ENCODE measurements around the gene AASDH.

The AASDH gene

GRCh38 chr4:56315543-56315942 is 71.7 kb downstream of the AASDH start:
- no peak for DNase-seq (ENCODE audit: low read depth)

GRCh38 chr4:56315041-56315440 is 72.2 kb downstream of the AASDH start:
- no peak for DNase-seq (ENCODE audit: low read depth)

GRCh38 chr4:56314207-56314915 is 72.9 kb downstream of the AASDH start:
- DNase-seq (ENCODE audit: low read depth) = no peak

- no peak for DNase-seq (ENCODE audit: low read depth)
Measured at GRCh38 chr4:56313132-56313531, 74.2 kb downstream of the AASDH start.

GRCh38 chr4:56311299-56311975 is 75.9 kb downstream of the AASDH start:
- DNase-seq (ENCODE audit: low read depth) = no peak

- no peak for DNase-seq (ENCODE audit: low read depth)
Measured at GRCh38 chr4:56310401-56311125, 76.7 kb downstream of the AASDH start.

GRCh38 chr4:56308384-56308783 is 78.9 kb downstream of the AASDH start:
- DNase-seq (ENCODE audit: low read depth) = no peak

- DNase-seq (ENCODE audit: low read depth) = no peak
Measured at GRCh38 chr4:56307423-56307822, 79.9 kb downstream of the AASDH start.

GRCh38 chr4:56305390-56305789 is 81.9 kb downstream of the AASDH start:
- DNase-seq (ENCODE audit: low read depth) = no peak

- no peak for DNase-seq (ENCODE audit: low read depth)
Measured at GRCh38 chr4:56303921-56304320, 83.4 kb downstream of the AASDH start.

- no peak for DNase-seq (ENCODE audit: low read depth)
Measured at GRCh38 chr4:56302760-56303159, 84.5 kb downstream of the AASDH start.

GRCh38 chr4:56301997-56302496 is 85.2 kb downstream of the AASDH start:
- no peak for DNase-seq (ENCODE audit: low read depth)

GRCh38 chr4:56301181-56301996 is 85.9 kb downstream of the AASDH start:
- DNase-seq (ENCODE audit: low read depth) = peak; percentile 70

GRCh38 chr4:56298236-56298635 is 89.1 kb downstream of the AASDH start:
- DNase-seq (ENCODE audit: low read depth) = no peak

GRCh38 chr4:56297776-56298175 is 89.5 kb downstream of the AASDH start:
- DNase-seq (ENCODE audit: low read depth) = no peak

GRCh38 chr4:56296526-56296925 is 90.8 kb downstream of the AASDH start:
- DNase-seq (ENCODE audit: low read depth) = no peak

GRCh38 chr4:56293121-56293520 is 94.2 kb downstream of the AASDH start:
- no peak for DNase-seq (ENCODE audit: low read depth)

GRCh38 chr4:56289934-56290333 is 97.4 kb downstream of the AASDH start:
- no peak for DNase-seq (ENCODE audit: low read depth)

- no peak for DNase-seq (ENCODE audit: low read depth)
Measured at GRCh38 chr4:56288663-56289062, 98.6 kb downstream of the AASDH start.

Measured in fibroblast of gingiva (primary cell).